ENCODE results near the gene KCNK10. TPM values are rescaled to one million over a fixed set of nuclear protein-coding genes. Genes with fewer than 3 reads are reported as not detected.

KCNK10 gene
- total RNA-seq, 1 donor from 2014 or later, result not detected

DNA sequence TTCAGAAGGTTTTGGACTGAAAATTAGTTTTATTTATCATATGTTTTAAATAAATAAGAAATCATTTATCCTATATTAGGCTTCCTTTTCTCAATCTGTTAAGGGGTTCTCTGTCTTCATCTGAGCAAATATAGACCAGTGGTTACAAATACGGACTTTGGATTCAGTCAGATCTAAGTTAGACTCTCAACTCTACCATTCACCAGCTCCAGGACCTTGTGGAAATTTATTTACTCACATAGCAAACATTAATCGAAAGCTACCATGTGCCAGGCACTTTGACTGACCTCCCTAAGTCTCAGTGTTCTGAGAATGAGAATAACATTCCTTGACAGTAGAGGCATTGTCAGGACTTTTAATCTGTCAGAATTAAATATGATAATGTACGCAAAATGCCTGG lies 22.3 kb downstream of the KCNK10 start:
- no peak for DNase-seq (ENCODE audit: low spot score in 2 of 2, unreplicated experiment in 2 of 2)
- H3K27ac Mint-ChIP-seq, result no peak overlapping the region
- peaks cover 54% of the 10 kb centered on the region for H3K27me3 Mint-ChIP-seq (ENCODE audit: low read depth)
- TF ChIP-seq, protein P1, sequence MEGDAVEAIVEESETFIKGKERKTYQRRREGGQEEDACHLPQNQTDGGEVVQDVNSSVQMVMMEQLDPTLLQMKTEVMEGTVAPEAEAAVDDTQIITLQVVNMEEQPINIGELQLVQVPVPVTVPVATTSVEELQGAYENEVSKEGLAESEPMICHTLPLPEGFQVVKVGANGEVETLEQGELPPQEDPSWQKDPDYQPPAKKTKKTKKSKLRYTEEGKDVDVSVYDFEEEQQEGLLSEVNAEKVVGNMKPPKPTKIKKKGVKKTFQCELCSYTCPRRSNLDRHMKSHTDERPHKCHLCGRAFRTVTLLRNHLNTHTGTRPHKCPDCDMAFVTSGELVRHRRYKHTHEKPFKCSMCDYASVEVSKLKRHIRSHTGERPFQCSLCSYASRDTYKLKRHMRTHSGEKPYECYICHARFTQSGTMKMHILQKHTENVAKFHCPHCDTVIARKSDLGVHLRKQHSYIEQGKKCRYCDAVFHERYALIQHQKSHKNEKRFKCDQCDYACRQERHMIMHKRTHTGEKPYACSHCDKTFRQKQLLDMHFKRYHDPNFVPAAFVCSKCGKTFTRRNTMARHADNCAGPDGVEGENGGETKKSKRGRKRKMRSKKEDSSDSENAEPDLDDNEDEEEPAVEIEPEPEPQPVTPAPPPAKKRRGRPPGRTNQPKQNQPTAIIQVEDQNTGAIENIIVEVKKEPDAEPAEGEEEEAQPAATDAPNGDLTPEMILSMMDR (IDR thresholded peaks at IDR 0.05; ENCODE audit: unreplicated experiment), result no peak
- no peaks in the 10 kb centered on the region for H3K4me1 Mint-ChIP-seq
- H3K9me3 Mint-ChIP-seq, result no peaks in the 10 kb centered on the region
- no peak overlapping the region for H3K4me3 Mint-ChIP-seq
- no peaks in the 10 kb centered on the region for H3K36me3 Mint-ChIP-seq

DNA sequence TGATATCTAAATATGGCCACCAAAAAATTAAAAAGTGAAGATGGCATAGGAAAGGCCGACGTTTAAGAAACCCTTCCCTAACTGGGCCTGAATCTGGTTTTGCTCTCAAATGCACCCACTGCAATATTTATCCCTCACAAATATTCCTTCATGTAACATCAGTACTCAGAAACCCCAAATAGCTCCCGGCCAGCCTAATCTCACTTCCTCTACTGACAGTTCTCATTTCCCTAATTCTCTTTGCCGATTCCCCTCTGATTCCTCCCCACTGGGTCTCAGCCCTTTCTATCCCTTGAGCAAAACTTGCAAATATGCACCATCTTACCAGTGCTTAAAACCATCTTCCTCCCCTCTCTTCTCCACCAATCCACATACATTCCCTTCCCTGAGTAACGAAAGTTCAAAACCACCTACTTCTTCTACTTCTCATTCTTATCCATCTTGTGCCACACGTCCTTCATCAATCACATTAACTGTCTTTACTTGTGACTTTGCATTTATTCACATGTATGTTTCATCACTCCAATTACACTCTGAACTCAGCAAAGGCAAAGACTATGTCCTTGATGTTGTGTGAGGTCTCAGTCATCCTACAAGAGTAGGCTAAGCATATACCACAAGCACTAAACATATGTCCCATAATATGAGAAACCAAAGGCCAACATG lies 23.1 kb downstream of the KCNK10 start:
- TF ChIP-seq, protein P1 (IDR thresholded peaks at IDR 0.05; ENCODE audit: unreplicated experiment), result no peak
- DNase-seq (ENCODE audit: low spot score in 2 of 2, unreplicated experiment in 2 of 2), result no peak
- Mint-ChIP-seq H3K27ac (no peak overlapping the region), H3K4me1 (no peaks in the 10 kb centered on the region), H3K27me3 (ENCODE audit: low read depth) (peaks cover 51% of the 10 kb centered on the region), H3K4me3 (no peak overlapping the region), H3K36me3 (no peaks in the 10 kb centered on the region), H3K9me3 (no peaks in the 10 kb centered on the region)

DNA sequence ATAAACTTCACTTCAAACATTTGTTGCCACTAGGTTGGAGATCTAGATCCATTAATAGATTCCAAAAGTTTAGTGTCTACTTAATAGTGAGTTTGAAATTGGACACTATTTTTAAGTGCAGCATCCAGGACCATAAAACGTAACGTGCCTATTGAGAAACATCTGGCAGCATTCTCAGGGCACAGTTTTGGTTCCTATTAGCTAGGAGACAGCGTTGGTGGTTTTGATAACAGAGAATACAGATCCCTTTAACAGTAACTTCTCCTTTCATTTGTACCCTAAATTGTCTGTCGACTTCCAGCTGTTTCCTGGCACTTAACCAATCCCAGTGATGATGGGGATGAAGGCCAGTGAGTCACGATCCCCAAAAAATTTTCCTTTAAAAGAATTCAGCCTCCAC lies 25.8 kb downstream of the KCNK10 start:
- H3K9me3 Mint-ChIP-seq, result no peaks in the 10 kb centered on the region
- DNase-seq (ENCODE audit: low spot score in 2 of 2, unreplicated experiment in 2 of 2), result no peak
- H3K4me1 Mint-ChIP-seq, result no peaks in the 10 kb centered on the region
- no peak overlapping the region for H3K4me3 Mint-ChIP-seq
- peaks cover 39% of the 10 kb centered on the region for H3K27me3 Mint-ChIP-seq (ENCODE audit: low read depth)
- H3K36me3 Mint-ChIP-seq, result no peaks in the 10 kb centered on the region
- no peak overlapping the region for H3K27ac Mint-ChIP-seq
- TF ChIP-seq, protein P1 (IDR thresholded peaks at IDR 0.05; ENCODE audit: unreplicated experiment), result no peak

DNA sequence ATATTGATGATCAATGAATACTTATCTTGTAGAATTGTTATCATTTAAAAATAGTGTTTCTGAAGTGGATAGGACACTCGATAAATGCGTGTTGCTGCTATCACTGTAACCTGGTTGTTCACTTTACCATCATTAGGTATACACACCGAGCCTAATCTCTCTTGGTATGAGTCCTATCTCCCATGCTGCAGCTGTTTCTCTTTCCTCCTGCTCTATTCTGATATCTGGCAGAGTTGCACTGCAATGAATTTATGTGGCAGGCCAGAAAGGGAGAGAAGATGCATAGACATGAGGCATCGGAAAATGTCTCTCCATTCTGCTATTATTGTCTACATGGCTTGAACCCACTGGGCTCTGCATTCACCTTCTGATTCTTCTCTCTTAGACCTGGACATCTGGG lies 26.7 kb downstream of the KCNK10 start:
- DNase-seq (ENCODE audit: low spot score in 2 of 2, unreplicated experiment in 2 of 2), result no peak
- Mint-ChIP-seq H3K36me3 (no peaks in the 10 kb centered on the region), H3K27me3 (ENCODE audit: low read depth) (peaks cover 30% of the 10 kb centered on the region), H3K4me1 (no peaks in the 10 kb centered on the region), H3K4me3 (no peak overlapping the region), H3K27ac (no peak overlapping the region), H3K9me3 (no peaks in the 10 kb centered on the region)
- TF ChIP-seq, protein P1 (IDR thresholded peaks at IDR 0.05; ENCODE audit: unreplicated experiment), result no peak

DNA sequence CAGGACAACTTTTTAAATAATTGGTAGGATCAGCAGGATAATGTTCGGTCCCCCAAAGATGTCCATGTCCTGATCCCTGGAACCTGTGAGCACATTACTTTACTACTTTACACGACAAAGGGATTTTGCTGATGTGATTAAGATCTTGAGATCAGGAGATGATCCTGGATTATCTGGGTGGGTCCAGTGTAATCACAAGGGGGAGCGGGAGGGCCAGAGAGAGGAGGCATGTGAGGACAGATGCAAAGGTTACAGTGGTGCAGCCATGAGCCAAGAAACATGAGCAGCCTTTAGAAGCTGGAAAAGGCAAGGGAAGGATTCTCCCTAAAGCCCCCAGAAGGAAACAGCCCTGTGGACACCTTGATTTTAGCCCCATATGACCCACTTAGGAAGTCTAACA lies 33.1 kb downstream of the KCNK10 start:
- Mint-ChIP-seq H3K4me3 (no peak overlapping the region), H3K27me3 (ENCODE audit: low read depth) (peaks cover 10% of the 10 kb centered on the region), H3K27ac (no peak overlapping the region), H3K36me3 (no peaks in the 10 kb centered on the region), H3K4me1 (no peaks in the 10 kb centered on the region), H3K9me3 (no peaks in the 10 kb centered on the region)
- no peak for DNase-seq (ENCODE audit: low spot score in 2 of 2, unreplicated experiment in 2 of 2)
- TF ChIP-seq, protein P1 (IDR thresholded peaks at IDR 0.05; ENCODE audit: unreplicated experiment), result no peak

DNA sequence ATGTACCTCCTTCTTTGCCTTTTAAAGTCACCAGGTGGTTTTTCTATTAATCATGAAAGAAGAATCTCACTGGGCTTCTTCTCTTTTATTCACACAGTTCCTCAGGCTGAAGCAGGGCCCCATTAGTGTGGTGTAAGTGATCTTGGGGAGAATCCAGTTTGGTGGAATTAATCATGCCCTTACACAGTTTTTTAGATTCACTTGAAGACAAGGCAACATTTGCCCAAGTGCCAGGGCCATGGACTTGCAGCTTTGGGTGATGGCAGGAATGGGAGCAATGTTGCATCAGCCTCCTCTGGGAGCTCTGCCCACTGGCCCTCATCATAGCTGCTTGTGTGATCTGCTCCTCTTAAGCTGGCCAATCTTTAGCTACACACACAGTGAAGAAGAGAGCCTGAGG lies 33.8 kb downstream of the KCNK10 start:
- no peaks in the 10 kb centered on the region for H3K36me3 Mint-ChIP-seq

More for the DNA sequence above, 33.8 kb downstream of the KCNK10 start:
- H3K4me1 Mint-ChIP-seq, result no peaks in the 10 kb centered on the region
- H3K4me3 Mint-ChIP-seq, result no peak overlapping the region
- H3K27me3 Mint-ChIP-seq (ENCODE audit: low read depth), result peaks cover 13% of the 10 kb centered on the region
- TF ChIP-seq, protein P1 (IDR thresholded peaks at IDR 0.05; ENCODE audit: unreplicated experiment), result no peak
- H3K9me3 Mint-ChIP-seq, result no peaks in the 10 kb centered on the region
- DNase-seq (ENCODE audit: low spot score in 2 of 2, unreplicated experiment in 2 of 2), result no peak
- H3K27ac Mint-ChIP-seq, result no peak overlapping the region

All from mesothelial cell of epicardium (in vitro differentiated cells).